ENCODE data around the gene LAP3.

LAP3 gene

DNA sequence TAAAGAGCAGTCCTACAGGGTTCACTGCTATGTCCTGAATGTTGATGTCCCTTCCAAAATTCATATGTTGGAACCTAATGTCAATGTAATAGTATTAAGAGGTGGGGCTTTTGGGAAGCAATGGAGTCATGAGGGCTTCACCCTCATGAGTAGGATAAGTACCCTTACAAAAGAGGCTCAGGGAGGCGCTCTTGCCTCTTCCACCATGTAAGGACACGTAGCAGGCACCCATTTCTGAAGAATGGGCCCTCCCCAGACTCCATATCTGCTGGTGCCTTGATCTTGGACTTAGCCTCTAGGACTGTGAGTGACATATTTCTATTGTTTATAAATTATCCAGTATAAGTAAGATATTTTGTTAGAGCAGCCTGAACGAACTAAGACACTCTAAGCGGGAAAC, 53.2 kb downstream of the LAP3 start:
- TF ChIP-seq SIN3A (IDR thresholded peaks at IDR 0.05; ENCODE audit: borderline replicate concordance, insufficient read depth, low read length) (no peak), TAF1 (IDR thresholded peaks at IDR 0.05; ENCODE audit: borderline replicate concordance, insufficient read depth, low read length) (no peak), POLR2AphosphoS5 (IDR thresholded peaks at IDR 0.05; ENCODE audit: low read depth, low read length) (no peak), FOXP2 (optimal IDR thresholded peaks at IDR 0.05; ENCODE audit: borderline replicate concordance, extremely low read depth, extremely low read length, insufficient read depth) (no peak)
- TF ChIP-seq, protein P1, sequence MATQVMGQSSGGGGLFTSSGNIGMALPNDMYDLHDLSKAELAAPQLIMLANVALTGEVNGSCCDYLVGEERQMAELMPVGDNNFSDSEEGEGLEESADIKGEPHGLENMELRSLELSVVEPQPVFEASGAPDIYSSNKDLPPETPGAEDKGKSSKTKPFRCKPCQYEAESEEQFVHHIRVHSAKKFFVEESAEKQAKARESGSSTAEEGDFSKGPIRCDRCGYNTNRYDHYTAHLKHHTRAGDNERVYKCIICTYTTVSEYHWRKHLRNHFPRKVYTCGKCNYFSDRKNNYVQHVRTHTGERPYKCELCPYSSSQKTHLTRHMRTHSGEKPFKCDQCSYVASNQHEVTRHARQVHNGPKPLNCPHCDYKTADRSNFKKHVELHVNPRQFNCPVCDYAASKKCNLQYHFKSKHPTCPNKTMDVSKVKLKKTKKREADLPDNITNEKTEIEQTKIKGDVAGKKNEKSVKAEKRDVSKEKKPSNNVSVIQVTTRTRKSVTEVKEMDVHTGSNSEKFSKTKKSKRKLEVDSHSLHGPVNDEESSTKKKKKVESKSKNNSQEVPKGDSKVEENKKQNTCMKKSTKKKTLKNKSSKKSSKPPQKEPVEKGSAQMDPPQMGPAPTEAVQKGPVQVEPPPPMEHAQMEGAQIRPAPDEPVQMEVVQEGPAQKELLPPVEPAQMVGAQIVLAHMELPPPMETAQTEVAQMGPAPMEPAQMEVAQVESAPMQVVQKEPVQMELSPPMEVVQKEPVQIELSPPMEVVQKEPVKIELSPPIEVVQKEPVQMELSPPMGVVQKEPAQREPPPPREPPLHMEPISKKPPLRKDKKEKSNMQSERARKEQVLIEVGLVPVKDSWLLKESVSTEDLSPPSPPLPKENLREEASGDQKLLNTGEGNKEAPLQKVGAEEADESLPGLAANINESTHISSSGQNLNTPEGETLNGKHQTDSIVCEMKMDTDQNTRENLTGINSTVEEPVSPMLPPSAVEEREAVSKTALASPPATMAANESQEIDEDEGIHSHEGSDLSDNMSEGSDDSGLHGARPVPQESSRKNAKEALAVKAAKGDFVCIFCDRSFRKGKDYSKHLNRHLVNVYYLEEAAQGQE (IDR thresholded peaks at IDR 0.05; ENCODE audit: insufficient read depth in 1 of 2, low read depth in 2 of 2, low read length in 2 of 2), result no peak

DNA sequence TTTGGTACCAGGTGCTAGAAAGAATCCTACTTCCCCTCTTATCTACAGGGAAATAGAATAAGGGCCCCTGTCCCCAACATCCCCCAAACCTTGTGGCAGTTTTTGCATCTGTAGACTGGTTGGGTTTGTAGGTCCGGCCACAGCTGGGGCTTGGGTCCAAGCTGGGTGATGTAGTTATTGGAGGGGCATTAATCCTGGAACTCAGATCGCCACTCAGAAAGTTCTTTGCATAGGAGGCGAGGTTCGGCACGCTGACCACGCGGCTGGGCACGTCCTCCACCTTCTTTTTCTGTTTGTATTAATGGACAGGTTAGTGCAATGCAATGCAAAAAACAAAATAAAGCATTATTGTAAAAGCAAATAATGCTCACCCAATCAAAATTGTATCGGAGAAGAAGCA, 56.6 kb downstream of the LAP3 start:
- TF ChIP-seq FOXP2 (optimal IDR thresholded peaks at IDR 0.05; ENCODE audit: borderline replicate concordance, extremely low read depth, extremely low read length, insufficient read depth) (no peak), POLR2AphosphoS5 (IDR thresholded peaks at IDR 0.05; ENCODE audit: low read depth, low read length) (no peak), TAF1 (IDR thresholded peaks at IDR 0.05; ENCODE audit: borderline replicate concordance, insufficient read depth, low read length) (no peak), SIN3A (IDR thresholded peaks at IDR 0.05; ENCODE audit: borderline replicate concordance, insufficient read depth, low read length) (no peak)
- TF ChIP-seq, protein P1 (IDR thresholded peaks at IDR 0.05; ENCODE audit: insufficient read depth in 1 of 2, low read depth in 2 of 2, low read length in 2 of 2), result no peak

DNA sequence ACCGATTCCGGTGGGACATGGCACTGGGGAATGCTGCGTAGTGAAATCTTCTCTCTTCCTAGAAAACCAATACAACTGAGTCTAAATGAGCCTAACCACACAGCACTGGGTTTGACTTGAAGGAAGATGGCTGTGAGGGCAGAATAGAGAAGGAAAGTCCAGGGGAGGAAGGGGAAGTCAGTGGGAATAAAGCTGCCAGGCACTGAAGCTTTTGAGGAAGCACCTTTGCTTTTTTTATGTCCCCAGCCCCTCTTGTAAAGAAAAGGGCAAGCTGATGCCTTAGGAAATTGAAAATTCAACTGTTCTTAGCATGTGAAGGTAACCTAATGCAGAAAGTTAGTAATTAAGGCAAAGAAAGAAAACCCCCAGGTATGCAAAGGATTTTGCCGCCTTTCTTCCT, 58.1 kb downstream of the LAP3 start:
- TF ChIP-seq SIN3A (IDR thresholded peaks at IDR 0.05; ENCODE audit: borderline replicate concordance, insufficient read depth, low read length), result no peak
- TF ChIP-seq POLR2AphosphoS5 (IDR thresholded peaks at IDR 0.05; ENCODE audit: low read depth, low read length), result no peak
- no peak for TF ChIP-seq FOXP2 (optimal IDR thresholded peaks at IDR 0.05; ENCODE audit: borderline replicate concordance, extremely low read depth, extremely low read length, insufficient read depth)
- no peak for TF ChIP-seq TAF1 (IDR thresholded peaks at IDR 0.05; ENCODE audit: borderline replicate concordance, insufficient read depth, low read length)
- TF ChIP-seq, protein P1 (IDR thresholded peaks at IDR 0.05; ENCODE audit: insufficient read depth in 1 of 2, low read depth in 2 of 2, low read length in 2 of 2), result no peak

DNA sequence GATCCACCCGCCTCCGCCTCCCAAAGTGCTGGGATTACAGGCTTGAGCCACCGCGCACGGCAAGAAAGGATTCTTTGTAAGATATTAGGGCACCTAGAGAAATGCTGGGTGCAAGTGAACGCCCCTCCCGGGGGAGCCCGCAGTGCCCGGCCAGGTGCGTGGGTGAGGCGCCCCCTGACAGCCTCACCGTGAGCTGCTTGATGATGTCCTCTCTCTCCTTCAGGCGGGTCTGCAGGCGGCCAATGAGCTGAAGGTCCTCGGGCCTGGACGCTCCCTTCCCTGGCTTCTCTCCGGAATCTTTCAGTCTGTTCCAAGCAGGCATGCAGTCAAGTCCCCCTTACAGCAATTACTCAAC, 59.3 kb downstream of the LAP3 start:
- TF ChIP-seq TAF1 (IDR thresholded peaks at IDR 0.05; ENCODE audit: borderline replicate concordance, insufficient read depth, low read length) (no peak), POLR2AphosphoS5 (IDR thresholded peaks at IDR 0.05; ENCODE audit: low read depth, low read length) (no peak), SIN3A (IDR thresholded peaks at IDR 0.05; ENCODE audit: borderline replicate concordance, insufficient read depth, low read length) (no peak), FOXP2 (optimal IDR thresholded peaks at IDR 0.05; ENCODE audit: borderline replicate concordance, extremely low read depth, extremely low read length, insufficient read depth) (no peak)
- TF ChIP-seq, protein P1 (IDR thresholded peaks at IDR 0.05; ENCODE audit: insufficient read depth in 1 of 2, low read depth in 2 of 2, low read length in 2 of 2), result no peak

Data from PFSK-1 (cell line).